Adrenal gland (tissue), 5 donors: ENCODE results near the gene TUB.

Experiments
- POLR2A ChIP-seq, 2 donors: fragments of 450-650 bp; IDR thresholded peaks; one replicate each; pipeline ENCODE4 v1.6.1; 2017; ENCODE audit warnings: antibody characterized with exemption in 2 of 2, mild to moderate bottlenecking in 2 of 2, moderate library complexity in 1 of 2
- TF ChIP-seq, protein P1 (sequence below), 6 experiments: fragments of 450-650 bp in 4 of 6; fragments of 200-600 bp in 2 of 6; sonication (generic) in 1 of 6; IDR thresholded peaks; 1 replicate in 5 of 6; 2 replicates in 1 of 6; pipeline versions ENCODE4 v1.5.1 to v1.8.0; 2016 to 2021; ENCODE audit warnings: antibody characterized with exemption in 6 of 6, mild to moderate bottlenecking in 2 of 6, moderate library complexity in 1 of 6
- donor health status: DM: no; HTN: no; CAD: no.

DNA sequence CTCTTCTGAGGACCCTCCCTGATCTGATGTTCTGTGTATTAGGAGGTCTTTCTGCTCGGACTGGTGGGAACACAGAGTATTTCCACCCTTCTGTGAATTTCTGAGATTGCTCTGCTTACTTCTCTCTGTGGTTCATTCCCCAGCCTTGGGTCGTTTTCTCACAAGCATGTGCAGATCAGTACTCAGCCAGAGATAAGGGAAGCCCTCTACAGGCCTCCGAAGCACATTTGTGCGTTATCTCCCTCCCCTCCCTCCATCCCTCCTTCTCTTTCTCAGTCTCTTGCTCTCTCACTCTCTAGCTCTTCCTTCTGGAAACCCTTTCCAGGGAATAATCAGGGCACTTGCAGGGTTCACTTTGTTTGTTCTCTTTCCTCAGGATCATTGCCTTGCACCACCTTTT is 35.2 kb upstream of the TUB start:
- TF ChIP-seq, protein P1, sequence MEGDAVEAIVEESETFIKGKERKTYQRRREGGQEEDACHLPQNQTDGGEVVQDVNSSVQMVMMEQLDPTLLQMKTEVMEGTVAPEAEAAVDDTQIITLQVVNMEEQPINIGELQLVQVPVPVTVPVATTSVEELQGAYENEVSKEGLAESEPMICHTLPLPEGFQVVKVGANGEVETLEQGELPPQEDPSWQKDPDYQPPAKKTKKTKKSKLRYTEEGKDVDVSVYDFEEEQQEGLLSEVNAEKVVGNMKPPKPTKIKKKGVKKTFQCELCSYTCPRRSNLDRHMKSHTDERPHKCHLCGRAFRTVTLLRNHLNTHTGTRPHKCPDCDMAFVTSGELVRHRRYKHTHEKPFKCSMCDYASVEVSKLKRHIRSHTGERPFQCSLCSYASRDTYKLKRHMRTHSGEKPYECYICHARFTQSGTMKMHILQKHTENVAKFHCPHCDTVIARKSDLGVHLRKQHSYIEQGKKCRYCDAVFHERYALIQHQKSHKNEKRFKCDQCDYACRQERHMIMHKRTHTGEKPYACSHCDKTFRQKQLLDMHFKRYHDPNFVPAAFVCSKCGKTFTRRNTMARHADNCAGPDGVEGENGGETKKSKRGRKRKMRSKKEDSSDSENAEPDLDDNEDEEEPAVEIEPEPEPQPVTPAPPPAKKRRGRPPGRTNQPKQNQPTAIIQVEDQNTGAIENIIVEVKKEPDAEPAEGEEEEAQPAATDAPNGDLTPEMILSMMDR (IDR thresholded peaks at IDR 0.05), result no peak
- no peak for TF ChIP-seq POLR2A (IDR thresholded peaks at IDR 0.05)
